Esophagus muscularis mucosa (tissue), 3 donors: ENCODE measurements around the gene CELF3.

Source experiments
- POLR2A ChIP-seq: fragments of 450-650 bp; IDR thresholded peaks from one replicate; pipeline ENCODE4 v1.6.1; 2017; ENCODE audit warnings: antibody characterized with exemption, moderate library complexity, mild to moderate bottlenecking, low read depth
- TF ChIP-seq, protein P1 (sequence below), 3 experiments: fragments of 200-600 bp in 2 of 3; fragments of 450-650 bp in 1 of 3; sonication (generic) in 2 of 3; IDR thresholded peaks; one replicate each; pipeline ENCODE4 v1.5.1; 2017 to 2019; ENCODE audit warnings: antibody characterized with exemption in 3 of 3, mild to moderate bottlenecking in 2 of 3, moderate library complexity in 1 of 3

DNA sequence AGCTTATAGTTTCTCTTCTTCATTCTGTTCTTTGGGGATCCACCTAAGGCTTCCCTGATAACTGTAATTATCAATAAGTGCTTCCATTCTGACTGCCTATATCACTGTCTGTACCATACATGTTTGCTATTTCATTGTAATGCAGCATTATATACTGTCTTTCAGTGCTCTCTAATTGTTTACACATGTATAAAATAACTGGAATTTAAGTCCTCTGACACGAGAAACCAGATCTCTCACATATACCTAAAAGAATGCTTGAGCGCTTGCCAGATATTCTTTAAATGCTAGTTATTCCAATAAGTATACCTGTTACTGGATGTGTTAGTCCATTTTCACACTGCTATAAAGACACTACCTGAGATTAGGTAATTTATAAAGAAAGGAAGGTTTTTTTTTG lies 34.7 kb downstream of the CELF3 start:
- TF ChIP-seq POLR2A, result no peak
- TF ChIP-seq, protein P1, sequence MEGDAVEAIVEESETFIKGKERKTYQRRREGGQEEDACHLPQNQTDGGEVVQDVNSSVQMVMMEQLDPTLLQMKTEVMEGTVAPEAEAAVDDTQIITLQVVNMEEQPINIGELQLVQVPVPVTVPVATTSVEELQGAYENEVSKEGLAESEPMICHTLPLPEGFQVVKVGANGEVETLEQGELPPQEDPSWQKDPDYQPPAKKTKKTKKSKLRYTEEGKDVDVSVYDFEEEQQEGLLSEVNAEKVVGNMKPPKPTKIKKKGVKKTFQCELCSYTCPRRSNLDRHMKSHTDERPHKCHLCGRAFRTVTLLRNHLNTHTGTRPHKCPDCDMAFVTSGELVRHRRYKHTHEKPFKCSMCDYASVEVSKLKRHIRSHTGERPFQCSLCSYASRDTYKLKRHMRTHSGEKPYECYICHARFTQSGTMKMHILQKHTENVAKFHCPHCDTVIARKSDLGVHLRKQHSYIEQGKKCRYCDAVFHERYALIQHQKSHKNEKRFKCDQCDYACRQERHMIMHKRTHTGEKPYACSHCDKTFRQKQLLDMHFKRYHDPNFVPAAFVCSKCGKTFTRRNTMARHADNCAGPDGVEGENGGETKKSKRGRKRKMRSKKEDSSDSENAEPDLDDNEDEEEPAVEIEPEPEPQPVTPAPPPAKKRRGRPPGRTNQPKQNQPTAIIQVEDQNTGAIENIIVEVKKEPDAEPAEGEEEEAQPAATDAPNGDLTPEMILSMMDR (IDR thresholded peaks at IDR 0.05), result no peak
